Activated CD4-positive, alpha-beta T cell treated with anti-CD3 and anti-CD28 coated beads, Interleukin-2, amount 10 ng/mL, durations not matched to agents 24 days and 14 days (primary cell): ENCODE measurements around the gene FGF22. TPM values are rescaled to one million over a fixed set of nuclear protein-coding genes. Genes with fewer than 3 reads are reported as not detected.
"Not testable (repeated sequence)": the region's sequence is repeated elsewhere in the genome, so short reads cannot be mapped to it uniquely, and the experiment has no call there.

Experiments used
- DNase-seq: peaks from one replicate; pipeline ENCODE4 v3.0.0; 2022
- H3K27ac Mint-ChIP-seq: one replicate; pipeline ENCODE4 v1.8.0; 2022; ENCODE audit warnings: mild to moderate bottlenecking, mixed read lengths
- H3K27me3 Mint-ChIP-seq: one replicate; pipeline ENCODE4 v1.8.0; 2022; ENCODE audit warnings: mixed read lengths
- H3K36me3 Mint-ChIP-seq: one replicate; pipeline ENCODE4 v1.8.0; 2022; ENCODE audit warnings: low read depth, mild to moderate bottlenecking, mixed read lengths
- H3K4me1 Mint-ChIP-seq: one replicate; pipeline ENCODE4 v1.8.0; 2021; ENCODE audit warnings: mixed read lengths
- H3K4me3 Mint-ChIP-seq: one replicate; pipeline ENCODE4 v1.8.0; 2022; ENCODE audit warnings: mild to moderate bottlenecking, moderate library complexity, mixed read lengths
- H3K9me3 Mint-ChIP-seq: one replicate; pipeline ENCODE4 v1.8.0; 2021; ENCODE audit warnings: mixed read lengths
- intact Hi-C: fragments of 100-400 bp; cut with micrococcal nuclease; formaldehyde crosslinking; loops from one replicate; pipeline ENCODE4 v1.15.1; 2023
- total RNA-seq: library from RNA; stranded (reverse); gene quantifications from 2 replicates; pipeline ENCODE4 v1.2.3, GENCODE V29; 2022

Gene FGF22
- total RNA-seq, 1 donor from 2014 or later, result not detected

DNA sequence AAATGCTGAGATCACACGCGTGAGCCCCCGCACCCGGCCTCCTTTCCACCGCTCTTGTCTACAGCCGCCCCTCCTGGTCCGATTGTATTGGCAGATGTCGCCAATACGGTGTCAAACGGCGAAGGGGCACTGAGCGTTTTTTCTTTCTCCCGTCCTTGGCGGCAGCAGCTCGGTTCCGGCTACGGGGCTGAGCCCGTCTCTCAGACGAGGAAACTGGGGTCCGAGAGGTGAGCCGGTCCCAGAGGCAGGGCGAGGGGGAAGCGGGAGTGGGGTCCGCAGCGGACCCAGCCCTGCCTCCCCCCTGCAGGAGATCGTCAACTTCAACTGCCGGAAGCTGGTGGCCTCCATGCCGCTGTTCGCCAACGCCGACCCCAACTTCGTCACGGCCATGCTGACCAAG, 26.7 kb upstream of the FGF22 start:
- H3K27me3 Mint-ChIP-seq, result peaks cover 2% of the 10 kb centered on the region
- DNase-seq, result no peak
- H3K9me3 Mint-ChIP-seq, result no peaks in the 10 kb centered on the region
- no peak overlapping the region for H3K4me3 Mint-ChIP-seq
- peaks cover 12% of the 10 kb centered on the region for H3K4me1 Mint-ChIP-seq
- H3K36me3 Mint-ChIP-seq, result peaks cover 16% of the 10 kb centered on the region
- no peak overlapping the region for H3K27ac Mint-ChIP-seq
- intact Hi-C loops, result no loop called here

DNA sequence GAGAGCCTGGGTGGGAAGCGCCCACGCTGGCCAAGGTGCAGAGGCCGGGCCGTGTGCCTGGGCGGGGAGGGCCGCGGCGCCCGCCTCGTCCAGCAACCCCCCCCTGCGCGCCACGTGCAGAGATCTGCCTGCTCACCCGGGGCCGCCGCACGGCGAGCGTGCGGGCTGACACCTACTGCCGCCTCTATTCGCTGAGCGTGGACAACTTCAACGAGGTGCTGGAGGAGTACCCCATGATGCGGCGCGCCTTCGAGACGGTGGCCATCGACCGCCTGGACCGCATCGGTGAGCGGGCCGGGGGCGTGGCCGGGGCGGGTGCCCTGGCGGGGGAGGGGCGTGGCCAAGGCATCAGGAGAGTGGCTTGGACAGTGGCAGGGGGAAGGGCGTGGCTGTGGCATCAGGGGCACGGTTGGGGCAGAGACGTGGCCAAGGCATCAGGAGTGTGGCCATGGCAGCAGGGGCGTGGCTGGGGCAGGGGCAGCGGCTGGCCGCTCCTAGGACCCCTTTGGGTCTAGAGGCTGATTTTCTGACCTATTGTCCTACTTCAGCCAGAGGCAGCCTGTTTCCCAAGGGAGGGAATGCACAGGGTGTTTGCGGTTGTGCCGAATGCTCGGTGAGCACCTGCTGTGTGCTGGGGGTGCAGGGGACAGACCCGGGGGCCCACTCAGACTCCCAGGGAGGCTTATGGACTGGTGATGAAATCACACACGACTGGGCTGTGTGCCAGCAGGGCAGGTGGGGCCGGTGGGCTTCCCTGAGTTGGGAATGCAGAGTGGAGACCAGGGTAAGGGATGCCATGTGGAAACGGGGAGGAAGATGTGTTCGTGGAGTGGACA, 25.7 kb upstream of the FGF22 start:
- peaks cover 2% of the 10 kb centered on the region for H3K27me3 Mint-ChIP-seq
- no peaks in the 10 kb centered on the region for H3K9me3 Mint-ChIP-seq
- H3K4me1 Mint-ChIP-seq, result peaks cover 12% of the 10 kb centered on the region
- no peak overlapping the region for H3K27ac Mint-ChIP-seq
- H3K36me3 Mint-ChIP-seq, result peaks cover 25% of the 10 kb centered on the region
- DNase-seq, result no peak
- H3K4me3 Mint-ChIP-seq, result no peak overlapping the region
- intact Hi-C loops, result no loop called here

DNA sequence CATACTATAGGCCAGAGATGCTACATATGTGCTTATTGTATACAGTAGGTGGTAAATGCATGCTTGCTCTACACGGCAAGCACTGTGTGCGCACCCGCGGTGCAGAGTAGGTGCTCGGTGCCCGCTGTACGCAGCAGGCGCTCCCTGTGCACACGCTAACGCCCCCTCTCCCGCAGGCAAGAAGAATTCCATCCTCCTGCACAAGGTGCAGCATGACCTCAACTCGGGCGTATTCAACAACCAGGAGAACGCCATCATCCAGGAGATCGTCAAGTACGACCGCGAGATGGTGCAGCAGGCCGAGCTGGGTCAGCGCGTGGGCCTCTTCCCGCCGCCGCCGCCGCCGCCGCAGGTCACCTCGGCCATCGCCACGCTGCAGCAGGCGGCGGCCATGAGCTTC, 24.1 kb upstream of the FGF22 start:
- H3K9me3 Mint-ChIP-seq, result no peaks in the 10 kb centered on the region
- H3K27me3 Mint-ChIP-seq, result peaks cover 2% of the 10 kb centered on the region
- intact Hi-C loops, result no loop called here
- peaks cover 31% of the 10 kb centered on the region for H3K36me3 Mint-ChIP-seq
- no peak for DNase-seq
- H3K4me3 Mint-ChIP-seq, result peak overlapping the region; percentile 23
- peaks cover 12% of the 10 kb centered on the region for H3K4me1 Mint-ChIP-seq
- H3K27ac Mint-ChIP-seq, result no peak overlapping the region

DNA sequence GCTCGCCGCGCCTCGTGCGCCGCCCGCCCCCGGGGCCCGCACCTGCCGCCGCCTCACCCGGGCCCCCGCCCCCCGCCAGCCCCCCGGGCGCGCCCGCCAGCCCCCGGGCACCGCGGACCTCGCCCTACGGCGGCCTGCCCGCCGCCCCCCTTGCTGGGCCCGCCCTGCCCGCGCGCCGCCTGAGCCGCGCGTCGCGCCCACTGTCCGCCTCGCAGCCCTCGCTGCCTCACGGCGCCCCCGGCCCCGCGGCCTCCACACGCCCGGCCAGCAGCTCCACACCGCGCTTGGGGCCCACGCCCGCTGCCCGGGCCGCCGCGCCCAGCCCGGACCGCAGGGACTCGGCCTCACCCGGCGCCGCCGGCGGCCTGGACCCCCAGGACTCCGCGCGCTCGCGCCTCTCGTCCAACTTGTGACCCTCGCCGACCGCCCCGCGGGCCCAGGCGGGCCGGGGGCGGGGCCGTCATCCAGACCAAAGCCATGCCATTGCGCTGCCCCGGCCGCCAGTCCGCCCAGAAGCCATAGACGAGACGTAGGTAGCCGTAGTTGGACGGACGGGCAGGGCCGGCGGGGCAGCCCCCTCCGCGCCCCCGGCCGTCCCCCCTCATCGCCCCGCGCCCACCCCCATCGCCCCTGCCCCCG, 23.5 kb upstream of the FGF22 start:
- H3K27ac Mint-ChIP-seq, result no peak overlapping the region
- H3K4me3 Mint-ChIP-seq, result no peak overlapping the region
- no peaks in the 10 kb centered on the region for H3K9me3 Mint-ChIP-seq
- H3K36me3 Mint-ChIP-seq, result peaks cover 28% of the 10 kb centered on the region
- peaks cover 2% of the 10 kb centered on the region for H3K27me3 Mint-ChIP-seq
- DNase-seq, result no peak
- intact Hi-C loops, result no loop called here
- H3K4me1 Mint-ChIP-seq, result peaks cover 8% of the 10 kb centered on the region

DNA sequence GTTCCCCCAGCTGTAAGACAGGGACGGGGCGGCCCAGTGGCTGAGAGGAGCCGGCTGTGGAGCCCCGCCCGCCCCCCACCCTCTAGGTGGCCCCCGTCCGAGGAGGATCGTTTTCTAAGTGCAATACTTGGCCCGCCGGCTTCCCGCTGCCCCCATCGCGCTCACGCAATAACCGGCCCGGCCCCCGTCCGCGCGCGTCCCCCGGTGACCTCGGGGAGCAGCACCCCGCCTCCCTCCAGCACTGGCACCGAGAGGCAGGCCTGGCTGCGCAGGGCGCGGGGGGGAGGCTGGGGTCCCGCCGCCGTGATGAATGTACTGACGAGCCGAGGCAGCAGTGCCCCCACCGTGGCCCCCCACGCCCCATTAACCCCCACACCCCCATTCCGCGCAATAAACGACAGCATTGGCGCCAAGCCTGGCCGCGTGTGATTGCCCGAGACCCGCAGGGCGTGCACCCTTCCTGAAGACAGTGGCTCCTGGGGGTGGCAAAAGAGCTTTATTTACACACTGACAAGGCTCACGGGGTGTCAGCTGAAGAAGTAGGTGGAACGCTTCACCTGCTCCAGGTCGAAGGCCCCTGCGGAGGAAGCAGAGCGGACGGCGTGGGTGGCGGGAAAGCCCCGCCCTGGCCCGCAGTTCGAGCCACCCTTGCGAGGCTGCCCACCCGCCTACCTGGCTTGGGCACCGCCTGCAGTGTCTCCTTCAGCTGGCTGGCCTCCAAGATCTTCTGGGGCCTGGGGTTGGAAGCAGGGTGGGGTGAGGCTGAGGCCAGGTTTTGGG, 22.7 kb upstream of the FGF22 start:
- H3K27ac Mint-ChIP-seq, result no peak overlapping the region
- intact Hi-C loops, result no loop called here
- no peak for DNase-seq
- H3K27me3 Mint-ChIP-seq, result peaks cover 2% of the 10 kb centered on the region
- H3K4me1 Mint-ChIP-seq, result peaks cover 5% of the 10 kb centered on the region
- H3K36me3 Mint-ChIP-seq, result peaks cover 28% of the 10 kb centered on the region
- H3K4me3 Mint-ChIP-seq, result no peak overlapping the region
- H3K9me3 Mint-ChIP-seq, result no peaks in the 10 kb centered on the region

DNA sequence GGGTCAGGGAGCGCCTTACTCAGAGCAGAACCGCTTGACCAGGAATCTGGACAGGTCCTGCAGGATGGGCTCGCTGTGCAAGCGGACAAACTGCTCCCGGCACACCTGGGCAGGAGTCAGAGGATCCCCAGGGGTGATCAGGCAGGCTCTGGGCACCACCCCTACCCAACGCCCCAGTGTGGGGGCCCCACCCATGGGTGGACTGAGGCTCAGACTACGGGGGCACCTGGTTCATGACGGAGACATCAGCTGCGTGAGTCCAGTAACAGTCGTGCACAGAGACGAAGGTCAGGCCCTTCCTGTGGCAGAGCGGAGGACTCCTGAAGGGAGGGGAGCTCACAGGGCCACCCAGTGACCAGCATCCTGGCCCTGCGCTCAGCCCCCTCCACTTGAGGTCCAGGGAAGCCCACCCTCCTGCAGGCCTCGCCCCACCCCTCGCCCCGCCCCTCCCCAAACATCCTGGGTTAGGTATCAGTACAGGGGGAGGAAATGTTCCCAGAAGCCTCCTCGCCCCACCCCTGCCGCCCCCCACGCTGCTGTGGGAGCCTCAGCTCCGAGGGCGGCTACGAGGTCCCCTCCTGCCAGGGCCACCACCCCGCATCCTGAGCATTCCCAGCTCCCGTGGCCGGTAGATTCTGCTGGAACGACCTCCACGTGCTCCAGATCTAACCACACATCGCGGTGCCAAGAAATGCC, 22.0 kb upstream of the FGF22 start:
- H3K27me3 Mint-ChIP-seq, result peaks cover 2% of the 10 kb centered on the region
- H3K36me3 Mint-ChIP-seq, result peaks cover 28% of the 10 kb centered on the region
- H3K9me3 Mint-ChIP-seq, result no peaks in the 10 kb centered on the region
- H3K27ac Mint-ChIP-seq, result no peak overlapping the region
- H3K4me1 Mint-ChIP-seq, result peaks cover 2% of the 10 kb centered on the region
- DNase-seq, result no peak
- no peak overlapping the region for H3K4me3 Mint-ChIP-seq
- intact Hi-C loops, result no loop called here

DNA sequence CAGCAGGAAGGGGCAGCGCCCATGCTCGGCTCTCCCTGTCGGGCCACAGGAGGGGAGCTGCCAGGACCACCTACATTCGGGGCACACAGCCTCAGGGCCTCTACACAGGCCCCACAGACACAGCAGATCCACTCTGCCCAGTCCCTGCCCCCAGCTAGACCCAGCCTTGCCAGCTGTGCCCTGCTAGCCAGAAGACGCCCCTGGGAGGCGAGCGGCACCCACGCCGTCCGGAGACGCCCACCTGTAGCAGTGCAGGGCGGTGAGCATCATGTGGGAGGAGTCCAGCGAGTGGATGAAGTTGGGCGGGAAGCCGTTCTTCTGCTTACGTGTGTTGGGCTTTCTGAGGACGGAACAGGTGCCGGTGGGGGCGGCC, 21.4 kb upstream of the FGF22 start:
- H3K36me3 Mint-ChIP-seq, result peaks cover 28% of the 10 kb centered on the region
- peaks cover 2% of the 10 kb centered on the region for H3K27me3 Mint-ChIP-seq
- H3K9me3 Mint-ChIP-seq, result no peaks in the 10 kb centered on the region
- no peak overlapping the region for H3K27ac Mint-ChIP-seq
- DNase-seq, result no peak
- intact Hi-C loops, result no loop called here
- H3K4me3 Mint-ChIP-seq, result no peak overlapping the region
- peaks cover 2% of the 10 kb centered on the region for H3K4me1 Mint-ChIP-seq

DNA sequence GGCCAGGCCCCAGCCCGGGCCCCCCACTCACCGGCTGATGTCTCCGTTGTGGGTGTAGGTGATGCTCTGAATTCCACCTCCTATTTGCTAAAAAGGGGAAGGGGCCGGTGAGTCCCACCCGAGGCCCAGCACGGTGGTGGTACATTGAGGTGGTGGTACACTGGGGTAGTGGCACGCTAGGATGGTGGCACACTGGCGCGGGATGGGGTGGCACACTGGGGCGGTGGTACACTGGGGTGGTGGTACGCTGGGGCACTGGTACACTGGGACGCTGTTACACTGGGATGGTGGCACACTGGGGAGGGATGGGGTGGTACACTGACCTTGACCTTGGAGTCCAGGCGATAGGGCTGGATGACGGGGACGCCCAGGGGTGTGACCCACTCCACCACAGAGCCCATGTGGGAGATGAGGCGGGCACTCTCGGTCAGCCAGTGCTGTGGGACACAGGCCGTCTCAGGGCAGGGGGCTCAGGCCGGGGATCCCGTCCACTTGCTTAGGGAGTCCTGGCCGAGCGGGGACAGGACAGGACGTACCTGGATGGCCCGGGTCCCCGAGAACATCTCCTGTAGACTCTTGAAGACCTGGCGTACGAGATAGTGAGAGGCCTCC, 20.9 kb upstream of the FGF22 start:
- intact Hi-C loops, result no loop called here

DNA sequence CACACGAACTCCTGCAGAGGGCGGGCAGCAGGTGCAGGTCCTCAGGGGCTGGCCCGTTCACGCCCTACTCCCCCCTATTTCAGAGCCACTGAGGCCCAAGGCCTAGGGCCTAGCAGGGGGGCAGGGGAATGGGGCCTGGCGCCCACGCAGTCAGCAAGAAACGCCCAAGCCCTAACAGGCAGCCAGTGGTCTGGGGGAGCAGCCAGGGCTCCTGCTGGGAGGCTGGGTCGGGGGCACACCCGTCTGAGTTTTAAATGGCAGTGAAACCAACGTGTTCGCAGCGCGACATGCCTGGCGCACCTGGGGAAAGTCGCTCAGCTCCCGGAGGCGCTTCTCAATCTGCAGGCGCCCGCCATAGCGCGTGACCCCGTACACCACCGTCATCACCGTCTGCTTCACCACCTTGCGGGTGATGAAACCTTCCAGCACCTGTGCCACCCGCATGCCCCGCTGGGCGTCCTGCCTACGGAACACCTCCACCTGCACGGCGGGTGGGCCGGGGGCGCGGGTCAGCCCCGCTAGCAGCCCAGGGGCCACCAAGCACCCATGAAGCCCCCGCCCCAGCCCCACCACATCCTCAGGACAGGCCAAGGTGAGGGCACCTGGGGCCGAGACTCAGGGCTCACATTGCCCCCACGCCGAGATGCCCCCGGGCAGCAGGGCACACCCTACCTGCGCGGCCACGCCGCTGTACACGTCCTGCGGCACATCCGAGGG, 20.2 kb upstream of the FGF22 start:
- peaks cover 2% of the 10 kb centered on the region for H3K4me1 Mint-ChIP-seq
- intact Hi-C loops, result no loop called here
- H3K27ac Mint-ChIP-seq, result no peak overlapping the region
- H3K4me3 Mint-ChIP-seq, result no peak overlapping the region
- H3K9me3 Mint-ChIP-seq, result no peaks in the 10 kb centered on the region
- H3K27me3 Mint-ChIP-seq, result peaks cover 2% of the 10 kb centered on the region
- H3K36me3 Mint-ChIP-seq, result peaks cover 26% of the 10 kb centered on the region
- DNase-seq, result no peak

More for the DNA sequence above, 20.9 kb upstream of the FGF22 start:
- no peak overlapping the region for H3K4me3 Mint-ChIP-seq
- DNase-seq, result no peak
- H3K36me3 Mint-ChIP-seq, result peaks cover 29% of the 10 kb centered on the region
- peaks cover 2% of the 10 kb centered on the region for H3K27me3 Mint-ChIP-seq
- peaks cover 2% of the 10 kb centered on the region for H3K4me1 Mint-ChIP-seq
- no peak overlapping the region for H3K27ac Mint-ChIP-seq
- H3K9me3 Mint-ChIP-seq, result no peaks in the 10 kb centered on the region

DNA sequence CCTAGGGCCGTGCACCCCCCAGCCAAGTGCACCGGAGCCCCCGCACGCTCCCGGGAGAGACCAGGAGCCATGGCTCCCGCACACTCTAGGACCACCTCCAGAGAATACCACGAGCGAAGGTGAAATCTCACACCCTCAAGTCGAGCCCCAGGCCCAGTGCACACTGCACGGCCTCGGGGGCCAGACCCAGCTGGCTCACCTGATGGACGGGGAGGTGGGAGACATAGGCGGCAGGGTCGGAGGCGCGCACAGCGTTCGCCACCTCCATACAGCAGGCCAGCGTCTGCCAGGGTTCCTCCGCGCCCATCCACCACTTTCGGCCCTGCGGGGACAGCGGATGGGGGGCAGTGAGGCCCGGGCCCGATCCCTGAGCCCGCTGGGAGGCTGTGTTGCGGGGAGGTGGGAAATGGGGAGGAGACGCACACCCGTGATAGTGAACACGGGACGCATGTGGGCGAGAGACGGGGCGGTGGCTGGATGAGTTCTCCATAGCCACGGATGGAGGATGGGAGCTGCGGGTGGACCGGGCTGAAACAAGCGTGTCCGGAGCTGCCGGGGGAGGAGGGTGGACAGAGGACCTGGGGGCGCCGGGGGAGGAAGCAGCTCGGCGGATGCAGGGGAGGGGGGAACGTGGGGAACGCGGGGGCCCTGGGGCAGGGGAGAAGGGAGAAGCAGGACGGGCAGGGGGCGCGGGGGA, 19.4 kb upstream of the FGF22 start:
- intact Hi-C loops, result no loop called here
- no peak overlapping the region for H3K27ac Mint-ChIP-seq
- no peak for DNase-seq
- peaks cover 2% of the 10 kb centered on the region for H3K4me1 Mint-ChIP-seq
- no peaks in the 10 kb centered on the region for H3K9me3 Mint-ChIP-seq
- H3K4me3 Mint-ChIP-seq, result no peak overlapping the region
- H3K27me3 Mint-ChIP-seq, result peaks cover 2% of the 10 kb centered on the region
- peaks cover 22% of the 10 kb centered on the region for H3K36me3 Mint-ChIP-seq

DNA sequence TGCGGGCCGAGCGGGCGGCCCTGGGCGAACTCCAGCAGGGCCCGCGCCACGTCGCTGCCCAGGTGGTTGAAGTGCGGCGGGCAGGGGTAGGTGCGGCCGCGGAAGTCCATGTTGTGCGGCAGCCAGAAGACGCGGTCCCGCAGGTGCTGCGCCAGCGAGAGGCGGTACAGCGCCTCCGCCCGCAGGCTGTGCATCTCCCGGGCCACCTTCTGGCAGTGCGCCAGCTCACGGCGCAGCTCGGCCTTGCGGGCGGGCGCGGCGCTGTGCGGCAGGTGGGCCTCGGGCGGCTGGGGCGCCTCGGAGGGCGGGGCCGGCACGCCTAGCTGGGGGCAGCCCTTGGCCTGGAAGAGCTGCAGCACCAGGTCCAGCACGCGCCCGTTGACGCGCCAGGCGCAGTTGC, 18.5 kb upstream of the FGF22 start:
- H3K4me3 Mint-ChIP-seq, intact Hi-C loops: not testable (repeated sequence)
- peaks cover 21% of the 10 kb centered on the region for H3K36me3 Mint-ChIP-seq

DNA sequence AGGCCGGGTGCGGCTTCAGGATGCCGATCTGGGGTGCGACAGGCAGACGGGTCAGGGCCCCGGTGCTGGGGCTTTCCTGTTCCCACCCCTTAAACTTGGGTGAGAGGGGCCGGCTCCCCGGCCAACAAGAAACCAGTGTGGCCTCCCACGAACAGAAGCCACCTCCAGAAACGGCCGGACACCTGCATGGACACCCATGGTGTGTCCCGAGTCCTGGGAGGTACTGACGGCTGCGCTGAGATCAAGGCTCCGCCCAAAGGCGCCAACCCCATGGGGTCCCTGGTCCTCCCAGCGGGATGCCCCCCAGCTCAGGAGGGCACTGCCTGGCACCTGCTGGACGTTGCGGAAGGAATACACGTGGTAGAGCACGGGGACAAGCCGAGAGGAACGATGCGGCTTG, 17.9 kb upstream of the FGF22 start:
- intact Hi-C loops, result no loop called here
- no peak overlapping the region for H3K27ac Mint-ChIP-seq
- peaks cover under 1% of the 10 kb centered on the region for H3K4me1 Mint-ChIP-seq
- no peak for DNase-seq
- peaks cover 21% of the 10 kb centered on the region for H3K36me3 Mint-ChIP-seq
- no peaks in the 10 kb centered on the region for H3K27me3 Mint-ChIP-seq
- no peaks in the 10 kb centered on the region for H3K9me3 Mint-ChIP-seq
- H3K4me3 Mint-ChIP-seq, result no peak overlapping the region

More for the DNA sequence above, 18.5 kb upstream of the FGF22 start:
- not testable (repeated sequence) for H3K27ac Mint-ChIP-seq, H3K4me1 Mint-ChIP-seq, DNase-seq, H3K27me3 Mint-ChIP-seq, H3K9me3 Mint-ChIP-seq
